Breast epithelium (tissue), 4 donors: ENCODE data around the gene CYTH4. TPM values are rescaled to one million over a fixed set of nuclear protein-coding genes. Genes with fewer than 3 reads are reported as not detected.

Experiments
- DNase-seq, 2 donors: peaks; one replicate each; pipeline ENCODE4 v3.0.0-alpha.2; 2019; ENCODE audit warnings: low spot score in 2 of 2
- H3K27ac ChIP-seq, 2 donors: fragments of 200-600 bp; sonication (generic) in 1 of 2; one replicate each; pipeline ENCODE4 v1.5.1; 2016 to 2019; ENCODE audit warnings: mild to moderate bottlenecking in 1 of 2
- H3K27me3 ChIP-seq, 2 donors: fragments of 200-600 bp; sonication (generic) in 1 of 2; one replicate each; pipeline versions ENCODE4 v1.5.1 to v1.6.0; 2017 to 2019; ENCODE audit warnings: control low read depth in 1 of 2, mild to moderate bottlenecking in 1 of 2
- H3K36me3 ChIP-seq: fragments of 200-600 bp; one replicate; pipeline ENCODE4 v1.5.1; 2019
- H3K4me1 ChIP-seq, 2 donors: fragments of 200-600 bp; sonication (generic); one replicate each; pipeline ENCODE4 v1.5.1; 2016 to 2019; ENCODE audit warnings: control low read depth in 1 of 2
- H3K4me3 ChIP-seq, 3 donors: fragments of 200-600 bp; sonication (generic); 1 replicate in 2 of 3; 2 replicates in 1 of 3; pipeline ENCODE4 v1.5.1; 2016 to 2019; ENCODE audit warnings: mild to moderate bottlenecking in 3 of 3, moderate library complexity in 2 of 3
- H3K9me3 ChIP-seq, 2 donors: fragments of 200-600 bp; sonication (generic) in 1 of 2; one replicate each; pipeline ENCODE4 v1.5.1; 2016 to 2019; ENCODE audit warnings: control low read depth in 1 of 2
- POLR2A ChIP-seq: fragments of 450-650 bp; IDR thresholded peaks from one replicate; pipeline ENCODE4 v1.6.1; 2016; ENCODE audit warnings: antibody characterized with exemption, mild to moderate bottlenecking, moderate library complexity
- POLR2AphosphoS5 ChIP-seq, 3 donors: sonication (generic); formaldehyde crosslinking; IDR thresholded peaks; one replicate each; pipeline ENCODE4 v1.6.1; 2017; ENCODE audit warnings: antibody characterized with exemption in 3 of 3
- intact Hi-C: fragments of 100-400 bp; cut with DNase I; formaldehyde crosslinking; loops from one replicate; pipeline ENCODE4 v1.15.1; 2023; ENCODE audit warnings: low total_unique reads
- total RNA-seq, 3 donors: library from RNA; depleted of rRNA; stranded (reverse); fragments of >200 nt; gene quantifications; one replicate each; pipeline ENCODE4 v1.1.0, GENCODE V29; 2016
- TF ChIP-seq, protein P1 (sequence below), 3 donors: fragments of 450-650 bp; IDR thresholded peaks; one replicate each; pipeline ENCODE4 v1.5.1; 2016 to 2017; ENCODE audit warnings: antibody characterized with exemption in 3 of 3, mild to moderate bottlenecking in 3 of 3, moderate library complexity in 3 of 3

The CYTH4 gene
- total RNA-seq, 3 donors from 2014 or later, result 6.9 to 25.1 (median 10.5) TPM

DNA sequence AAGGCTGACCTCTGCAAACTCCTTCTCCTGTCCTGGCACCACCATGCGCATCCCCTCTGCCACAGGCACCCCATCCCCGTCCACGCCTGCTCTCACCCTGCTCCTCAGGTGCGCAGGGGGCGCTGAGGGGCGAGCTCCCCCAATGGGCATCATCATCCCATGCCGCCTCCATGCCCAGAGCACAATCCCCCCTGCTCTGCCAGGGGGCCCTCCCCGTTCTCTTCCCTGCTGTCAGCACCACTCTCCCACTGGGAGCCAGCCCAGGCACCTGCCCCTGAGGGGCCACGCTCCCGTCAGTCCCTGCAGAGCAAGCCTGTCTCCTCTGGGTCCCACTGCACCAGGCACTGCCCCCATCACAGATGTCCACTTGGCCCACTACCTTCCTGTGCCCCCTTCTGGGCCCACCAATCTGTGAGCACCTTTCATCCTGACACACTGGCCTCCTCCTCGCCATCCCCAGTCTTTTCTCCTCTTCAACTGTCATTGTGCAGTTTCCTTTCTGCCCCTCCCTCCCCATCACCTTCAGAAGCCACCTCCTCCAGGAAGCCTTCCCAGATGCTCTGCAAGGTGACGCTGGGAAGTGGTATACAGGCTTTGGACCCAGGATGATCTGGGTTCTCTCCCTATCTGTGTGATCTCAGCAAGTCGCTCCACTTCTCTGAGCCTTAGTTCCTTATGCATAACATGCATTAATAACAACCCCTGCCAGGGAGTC, 62.6 kb downstream of the CYTH4 start:
- Histone ChIP-seq H3K9me3 (no peaks in the 10 kb centered on the region), H3K36me3 (no peaks in the 10 kb centered on the region), H3K4me1 (no peaks in the 10 kb centered on the region), H3K27me3 (no peaks in the 10 kb centered on the region), H3K27ac (no peak overlapping the region), H3K4me3 (no peak overlapping the region)
- TF ChIP-seq, protein P1, sequence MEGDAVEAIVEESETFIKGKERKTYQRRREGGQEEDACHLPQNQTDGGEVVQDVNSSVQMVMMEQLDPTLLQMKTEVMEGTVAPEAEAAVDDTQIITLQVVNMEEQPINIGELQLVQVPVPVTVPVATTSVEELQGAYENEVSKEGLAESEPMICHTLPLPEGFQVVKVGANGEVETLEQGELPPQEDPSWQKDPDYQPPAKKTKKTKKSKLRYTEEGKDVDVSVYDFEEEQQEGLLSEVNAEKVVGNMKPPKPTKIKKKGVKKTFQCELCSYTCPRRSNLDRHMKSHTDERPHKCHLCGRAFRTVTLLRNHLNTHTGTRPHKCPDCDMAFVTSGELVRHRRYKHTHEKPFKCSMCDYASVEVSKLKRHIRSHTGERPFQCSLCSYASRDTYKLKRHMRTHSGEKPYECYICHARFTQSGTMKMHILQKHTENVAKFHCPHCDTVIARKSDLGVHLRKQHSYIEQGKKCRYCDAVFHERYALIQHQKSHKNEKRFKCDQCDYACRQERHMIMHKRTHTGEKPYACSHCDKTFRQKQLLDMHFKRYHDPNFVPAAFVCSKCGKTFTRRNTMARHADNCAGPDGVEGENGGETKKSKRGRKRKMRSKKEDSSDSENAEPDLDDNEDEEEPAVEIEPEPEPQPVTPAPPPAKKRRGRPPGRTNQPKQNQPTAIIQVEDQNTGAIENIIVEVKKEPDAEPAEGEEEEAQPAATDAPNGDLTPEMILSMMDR (IDR thresholded peaks at IDR 0.05), result no peak
- TF ChIP-seq POLR2A (no peak), POLR2AphosphoS5 (IDR thresholded peaks at IDR 0.05) (no peak)
- intact Hi-C loops, result no loop called here
- DNase-seq, result no peak

GRCh38 chr22:37345863-37346504, 63.7 kb downstream of the CYTH4 start:
- Histone ChIP-seq H3K4me3 (no peak overlapping the region), H3K9me3 (no peaks in the 10 kb centered on the region), H3K27ac (peak overlapping the region in 1 of 2 donors; percentile 52), H3K36me3 (no peaks in the 10 kb centered on the region), H3K4me1 (no peaks in the 10 kb centered on the region), H3K27me3 (no peaks in the 10 kb centered on the region)
- no peak for TF ChIP-seq POLR2A
- no peak for TF ChIP-seq POLR2AphosphoS5 (IDR thresholded peaks at IDR 0.05)
- TF ChIP-seq, protein P1 (IDR thresholded peaks at IDR 0.05), result no peak
- DNase-seq, result no peak
- intact Hi-C loops, result no loop called here

DNA sequence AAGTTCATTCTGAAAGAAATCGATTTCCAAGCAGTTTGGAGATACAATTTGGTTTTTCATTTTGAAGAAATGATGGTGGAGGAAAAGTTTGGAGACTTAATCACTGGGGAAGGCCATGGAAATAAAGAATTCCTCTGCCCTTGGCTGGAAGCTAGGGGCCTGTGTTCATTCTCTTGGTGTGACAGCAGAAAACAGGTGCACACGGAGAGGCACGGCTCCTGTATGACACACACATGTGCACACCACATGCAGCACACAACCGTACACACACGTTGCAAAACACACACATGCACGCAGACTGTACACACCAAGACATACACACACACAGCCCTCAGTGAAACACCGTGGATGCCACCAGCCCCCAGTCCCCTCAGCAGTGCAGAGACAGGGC, 64.2 kb downstream of the CYTH4 start:
- Histone ChIP-seq H3K27me3 (no peaks in the 10 kb centered on the region), H3K4me3 (no peak overlapping the region), H3K9me3 (no peaks in the 10 kb centered on the region), H3K27ac (peak overlapping the region in 1 of 2 donors; percentile 52), H3K4me1 (no peaks in the 10 kb centered on the region), H3K36me3 (no peaks in the 10 kb centered on the region)
- intact Hi-C loops, result no loop called here
- DNase-seq, result no peak
- TF ChIP-seq POLR2A (no peak), POLR2AphosphoS5 (IDR thresholded peaks at IDR 0.05) (no peak)
- TF ChIP-seq, protein P1 (IDR thresholded peaks at IDR 0.05), result no peak

GRCh38 chr22:37349043-37349814, 66.9 kb downstream of the CYTH4 start:
- TF ChIP-seq, protein P1 (IDR thresholded peaks at IDR 0.05), result no peak
- TF ChIP-seq POLR2A (no peak), POLR2AphosphoS5 (IDR thresholded peaks at IDR 0.05) (no peak)
- intact Hi-C loops, result no loop called here
- Histone ChIP-seq H3K27ac (no peak overlapping the region), H3K9me3 (no peaks in the 10 kb centered on the region), H3K36me3 (no peaks in the 10 kb centered on the region), H3K4me1 (no peaks in the 10 kb centered on the region), H3K27me3 (no peaks in the 10 kb centered on the region), H3K4me3 (no peak overlapping the region)
- no peak for DNase-seq

GRCh38 chr22:37351232-37351631, 68.9 kb downstream of the CYTH4 start:
- no peak for TF ChIP-seq POLR2A
- TF ChIP-seq POLR2AphosphoS5 (IDR thresholded peaks at IDR 0.05), result no peak
- TF ChIP-seq, protein P1 (IDR thresholded peaks at IDR 0.05), result no peak
- Histone ChIP-seq H3K27me3 (peaks cover 0 to 5% of the 10 kb centered on the region in 2 donors), H3K4me3 (no peak overlapping the region), H3K27ac (no peak overlapping the region), H3K4me1 (no peaks in the 10 kb centered on the region), H3K36me3 (no peaks in the 10 kb centered on the region), H3K9me3 (no peaks in the 10 kb centered on the region)
- intact Hi-C loops, result no loop called here
- DNase-seq, result no peak
